BLaER1 (cell line): ENCODE data around the gene PLEKHA7.

Experiments
- H3K27ac ChIP-seq: shearing (Covaris generic); formaldehyde crosslinking; 2 replicates; pipeline ENCODE4 v1.8.1; 2022
- H3K27me3 ChIP-seq: shearing (Covaris generic); formaldehyde crosslinking; 2 replicates; pipeline ENCODE4 v1.8.1; 2022
- H3K36me3 ChIP-seq: shearing (Covaris generic); formaldehyde crosslinking; 2 replicates; pipeline ENCODE4 v1.8.1; 2022
- H3K4me1 ChIP-seq: shearing (Covaris generic); formaldehyde crosslinking; 2 replicates; pipeline ENCODE4 v1.8.1; 2022
- H3K4me2 ChIP-seq: shearing (Covaris generic); formaldehyde crosslinking; 2 replicates; pipeline ENCODE4 v1.8.1; 2022
- H3K4me3 ChIP-seq: shearing (Covaris generic); formaldehyde crosslinking; 2 replicates; pipeline ENCODE4 v1.8.1; 2022
- H3K9ac ChIP-seq: shearing (Covaris generic); formaldehyde crosslinking; 2 replicates; pipeline ENCODE4 v1.8.1; 2022
- H3K9me3 ChIP-seq: shearing (Covaris generic); formaldehyde crosslinking; 2 replicates; pipeline ENCODE4 v1.8.1; 2022
- H4K20me1 ChIP-seq: shearing (Covaris generic); formaldehyde crosslinking; 2 replicates; pipeline ENCODE4 v1.8.1; 2022
- Cebpa-rat ChIP-seq: shearing (Covaris generic); IDR thresholded peaks from 2 replicates; pipeline ENCODE4 v1.8.1; 2022

PLEKHA7 gene

GRCh38 chr11:16759857-16760508 lies 254.2 kb downstream of the PLEKHA7 start:
- H4K20me1 ChIP-seq: peaks cover 14% of the 10 kb centered on the region; the same call in 1 of the 2 replicates
- H3K9ac ChIP-seq: no peak overlapping the region
- H3K27ac ChIP-seq: no peak overlapping the region
- no peaks in the 10 kb centered on the region for H3K27me3 ChIP-seq
- H3K4me3 ChIP-seq: no peak overlapping the region
- H3K4me2 ChIP-seq: peak overlapping the region; percentile 40
- peaks cover 33% of the 10 kb centered on the region for H3K36me3 ChIP-seq
- TF ChIP-seq Cebpa-rat: no peak
- no peaks in the 10 kb centered on the region for H3K9me3 ChIP-seq
- peaks cover 18% of the 10 kb centered on the region for H3K4me1 ChIP-seq

DNA sequence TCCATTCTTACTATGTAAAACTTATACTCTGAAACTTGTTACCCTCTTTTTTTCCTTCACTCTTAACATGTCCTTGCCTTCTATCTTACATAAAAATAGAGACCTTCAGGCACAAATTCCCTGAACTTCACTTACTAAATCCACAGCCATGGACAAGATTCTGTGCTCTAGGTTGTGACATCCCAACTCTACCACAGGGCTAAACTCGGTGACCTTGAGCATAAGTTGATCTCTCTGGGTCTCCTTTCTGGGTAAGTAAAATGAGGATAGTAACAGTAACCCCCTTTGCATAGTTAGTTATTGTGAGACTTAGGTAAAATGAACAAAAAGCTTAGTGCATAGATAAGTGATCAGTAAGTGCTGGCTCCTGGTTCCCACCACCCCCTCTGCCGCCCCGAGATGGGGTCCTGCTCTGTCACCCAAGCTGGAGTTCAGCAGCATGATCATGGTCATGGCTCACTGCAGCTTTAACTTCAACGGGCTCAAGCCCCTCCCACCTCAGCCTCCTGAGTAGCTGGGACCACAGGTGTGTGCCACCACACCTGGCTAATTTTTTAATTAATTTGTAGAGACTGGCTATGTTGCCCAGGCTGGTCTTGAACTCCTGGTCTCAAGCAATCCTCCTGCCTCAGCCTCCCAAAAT lies 255.7 kb downstream of the PLEKHA7 start:
- Histone ChIP-seq H3K4me2 (no peak overlapping the region), H4K20me1 (peaks cover 29% of the 10 kb centered on the region), H3K4me1 (peaks cover 18% of the 10 kb centered on the region), H3K9ac (no peak overlapping the region), H3K9me3 (no peaks in the 10 kb centered on the region), H3K4me3 (no peak overlapping the region), H3K27ac (no peak overlapping the region), H3K36me3 (peaks cover 48% of the 10 kb centered on the region), H3K27me3 (no peaks in the 10 kb centered on the region)
- no peak for TF ChIP-seq Cebpa-rat

- H4K20me1 ChIP-seq: peaks cover 95% of the 10 kb centered on the region
- H3K4me2 ChIP-seq: no peak overlapping the region
- H3K4me3 ChIP-seq: no peak overlapping the region
- no peaks in the 10 kb centered on the region for H3K27me3 ChIP-seq
- no peaks in the 10 kb centered on the region for H3K4me1 ChIP-seq
- peaks cover 94% of the 10 kb centered on the region for H3K36me3 ChIP-seq
- H3K9ac ChIP-seq: no peak overlapping the region
- no peak for TF ChIP-seq Cebpa-rat
- no peaks in the 10 kb centered on the region for H3K9me3 ChIP-seq
- H3K27ac ChIP-seq: no peak overlapping the region
Measured at GRCh38 chr11:16750417-16750816, 263.8 kb downstream of the PLEKHA7 start.

- H3K27ac ChIP-seq: no peak overlapping the region
- no peaks in the 10 kb centered on the region for H3K4me1 ChIP-seq
- H3K27me3 ChIP-seq: no peaks in the 10 kb centered on the region
- peaks cover 96% of the 10 kb centered on the region for H3K36me3 ChIP-seq
- no peak overlapping the region for H3K9ac ChIP-seq
- peaks cover 100% of the 10 kb centered on the region for H4K20me1 ChIP-seq
- no peak overlapping the region for H3K4me3 ChIP-seq
- H3K4me2 ChIP-seq: no peak overlapping the region
- no peaks in the 10 kb centered on the region for H3K9me3 ChIP-seq
- TF ChIP-seq Cebpa-rat: no peak
Measured at GRCh38 chr11:16749666-16750065, 264.5 kb downstream of the PLEKHA7 start.

DNA sequence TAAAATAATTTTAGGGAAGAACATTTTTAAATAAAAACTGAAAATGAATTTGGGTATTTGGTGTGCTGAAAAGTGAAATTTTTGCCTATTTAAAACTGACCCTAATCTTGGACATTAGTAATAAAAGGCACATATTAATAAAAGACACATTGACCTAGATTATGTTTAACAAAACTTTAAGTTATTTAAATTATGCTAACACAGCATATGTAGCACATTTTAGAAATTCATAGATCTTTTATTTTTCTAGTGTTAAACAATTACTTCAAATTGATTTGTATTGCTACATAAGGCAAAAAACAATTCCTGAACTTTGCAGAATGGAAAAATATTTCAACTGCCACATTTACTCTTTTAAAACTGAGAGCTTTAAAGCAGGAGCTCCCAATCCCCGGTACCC lies 265.1 kb downstream of the PLEKHA7 start:
- Histone ChIP-seq H3K4me1 (0 out of 2 replicates have a peak, but pooled peaks cover 5% of the 10 kb centered on the region), H3K36me3 (peaks cover 96% of the 10 kb centered on the region), H4K20me1 (peaks cover 100% of the 10 kb centered on the region), H3K27me3 (no peaks in the 10 kb centered on the region), H3K9ac (no peak overlapping the region), H3K9me3 (no peaks in the 10 kb centered on the region), H3K27ac (no peak overlapping the region), H3K4me2 (no peak overlapping the region), H3K4me3 (no peak overlapping the region)
- no peak for TF ChIP-seq Cebpa-rat

- Histone ChIP-seq H3K9me3 (no peaks in the 10 kb centered on the region), H3K36me3 (peaks cover 85% of the 10 kb centered on the region), H3K4me2 (no peak overlapping the region), H3K27ac (no peak overlapping the region), H3K27me3 (no peaks in the 10 kb centered on the region), H3K9ac (no peak overlapping the region), H4K20me1 (peaks cover 100% of the 10 kb centered on the region), H3K4me3 (no peak overlapping the region), H3K4me1 (peaks cover 27% of the 10 kb centered on the region)
- no peak for TF ChIP-seq Cebpa-rat
Measured at GRCh38 chr11:16745950-16746605, 268.1 kb downstream of the PLEKHA7 start.

DNA sequence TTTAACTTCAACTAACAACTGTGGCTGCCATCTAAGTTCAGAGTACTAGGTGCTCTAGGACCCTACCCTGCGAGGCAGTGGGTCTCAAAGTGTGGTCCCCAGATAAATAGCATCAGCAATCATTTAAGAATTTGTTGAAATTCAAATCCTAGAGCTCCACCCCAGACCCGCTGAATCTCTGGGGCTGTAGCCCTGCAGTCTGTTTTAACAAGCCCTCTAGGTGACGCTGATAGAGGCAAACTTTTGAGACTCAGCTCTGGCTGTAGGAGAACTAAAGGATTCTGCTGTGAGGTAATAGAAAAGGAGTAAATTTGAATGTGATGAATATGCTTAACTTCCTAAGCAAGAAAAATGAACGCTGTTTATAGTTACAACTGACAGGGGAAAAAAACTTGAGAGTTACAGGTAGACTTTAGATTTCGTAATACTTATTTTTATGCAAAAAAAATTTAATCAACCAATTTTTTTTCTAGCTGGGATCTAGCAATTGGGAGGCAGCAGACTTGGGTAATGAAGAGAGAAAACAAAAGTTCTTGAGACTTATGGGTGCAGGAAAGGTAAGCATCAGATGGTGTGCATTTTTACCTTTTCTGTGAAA lies 270.0 kb downstream of the PLEKHA7 start:
- Histone ChIP-seq H3K27ac (no peak overlapping the region), H4K20me1 (peaks cover 100% of the 10 kb centered on the region), H3K36me3 (peaks cover 75% of the 10 kb centered on the region), H3K9me3 (no peaks in the 10 kb centered on the region), H3K4me1 (peaks cover 43% of the 10 kb centered on the region), H3K27me3 (no peaks in the 10 kb centered on the region), H3K4me2 (no peak overlapping the region), H3K4me3 (no peak overlapping the region), H3K9ac (no peak overlapping the region)
- TF ChIP-seq Cebpa-rat: peak; percentile 55; the same call in 1 of the 2 replicates

DNA sequence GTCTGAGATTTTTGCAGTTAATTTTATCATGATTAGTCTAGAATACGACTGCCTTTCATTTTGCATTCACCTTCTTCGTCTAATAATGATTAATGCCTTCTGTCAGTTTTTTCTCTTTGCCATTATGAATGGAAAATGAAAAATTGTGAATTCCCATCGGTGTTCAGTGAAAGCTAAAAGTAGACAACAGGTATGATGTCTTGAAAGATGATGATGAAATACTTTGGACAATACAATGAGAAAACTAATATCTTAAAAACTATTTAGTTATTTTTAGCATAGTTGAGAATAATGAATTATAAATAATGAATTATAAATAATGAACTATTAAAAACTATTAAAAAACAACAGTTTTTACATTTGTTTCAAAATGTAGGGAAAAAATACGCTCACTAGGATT lies 270.7 kb downstream of the PLEKHA7 start:
- no peak overlapping the region for H3K4me3 ChIP-seq
- H3K27ac ChIP-seq: no peak overlapping the region
- H3K36me3 ChIP-seq: peaks cover 71% of the 10 kb centered on the region
- no peaks in the 10 kb centered on the region for H3K9me3 ChIP-seq
- TF ChIP-seq Cebpa-rat: no peak
- H3K27me3 ChIP-seq: no peaks in the 10 kb centered on the region
- H4K20me1 ChIP-seq: peaks cover 94% of the 10 kb centered on the region
- H3K9ac ChIP-seq: no peak overlapping the region
- no peak overlapping the region for H3K4me2 ChIP-seq
- peaks cover 43% of the 10 kb centered on the region for H3K4me1 ChIP-seq

DNA sequence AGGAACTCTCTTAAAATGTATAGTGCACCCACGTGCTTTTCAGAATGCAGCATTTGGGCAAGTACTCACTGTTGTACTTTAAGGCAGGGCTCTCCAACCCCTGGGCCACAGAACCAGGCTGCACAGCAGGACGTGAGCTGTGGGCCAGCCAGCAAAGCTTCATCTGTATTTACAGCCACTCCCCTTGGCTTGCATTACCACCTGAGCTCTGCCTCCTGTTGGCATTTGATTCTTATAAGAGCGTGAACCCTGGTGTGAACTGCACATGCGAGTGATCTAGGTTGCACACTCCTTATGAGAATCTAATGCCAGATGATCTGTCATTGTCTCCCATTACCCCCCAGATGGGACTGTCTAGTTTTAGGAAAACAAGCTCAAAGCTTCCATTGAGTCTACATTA lies 272.7 kb downstream of the PLEKHA7 start:
- no peaks in the 10 kb centered on the region for H3K9me3 ChIP-seq
- peaks cover 51% of the 10 kb centered on the region for H3K36me3 ChIP-seq
- peaks cover 74% of the 10 kb centered on the region for H4K20me1 ChIP-seq
- H3K4me2 ChIP-seq: peak overlapping the region; percentile 84
- H3K9ac ChIP-seq: no peak overlapping the region
- no peaks in the 10 kb centered on the region for H3K27me3 ChIP-seq
- no peak for TF ChIP-seq Cebpa-rat
- H3K4me3 ChIP-seq: no peak overlapping the region
- H3K27ac ChIP-seq: no peak overlapping the region
- peaks cover 49% of the 10 kb centered on the region for H3K4me1 ChIP-seq
